Tibial nerve (tissue), 3 donors: ENCODE results near the gene EXOG.

ENCODE experiments used
- POLR2A ChIP-seq, 2 donors: fragments of 450-650 bp; IDR thresholded peaks; one replicate each; pipeline ENCODE4 v1.6.1; 2017; ENCODE audit warnings: antibody characterized with exemption in 2 of 2, mild to moderate bottlenecking in 2 of 2, moderate library complexity in 2 of 2
- TF ChIP-seq, protein P1 (sequence below), 5 experiments: fragments of 200-600 bp in 3 of 5; fragments of 450-650 bp in 2 of 5; sonication (generic) in 3 of 5; IDR thresholded peaks; one replicate each; pipeline ENCODE4 v1.5.1; 2016 to 2019; ENCODE audit warnings: antibody characterized with exemption in 5 of 5, mild to moderate bottlenecking in 3 of 5, moderate library complexity in 2 of 5

- TF ChIP-seq, protein P1, sequence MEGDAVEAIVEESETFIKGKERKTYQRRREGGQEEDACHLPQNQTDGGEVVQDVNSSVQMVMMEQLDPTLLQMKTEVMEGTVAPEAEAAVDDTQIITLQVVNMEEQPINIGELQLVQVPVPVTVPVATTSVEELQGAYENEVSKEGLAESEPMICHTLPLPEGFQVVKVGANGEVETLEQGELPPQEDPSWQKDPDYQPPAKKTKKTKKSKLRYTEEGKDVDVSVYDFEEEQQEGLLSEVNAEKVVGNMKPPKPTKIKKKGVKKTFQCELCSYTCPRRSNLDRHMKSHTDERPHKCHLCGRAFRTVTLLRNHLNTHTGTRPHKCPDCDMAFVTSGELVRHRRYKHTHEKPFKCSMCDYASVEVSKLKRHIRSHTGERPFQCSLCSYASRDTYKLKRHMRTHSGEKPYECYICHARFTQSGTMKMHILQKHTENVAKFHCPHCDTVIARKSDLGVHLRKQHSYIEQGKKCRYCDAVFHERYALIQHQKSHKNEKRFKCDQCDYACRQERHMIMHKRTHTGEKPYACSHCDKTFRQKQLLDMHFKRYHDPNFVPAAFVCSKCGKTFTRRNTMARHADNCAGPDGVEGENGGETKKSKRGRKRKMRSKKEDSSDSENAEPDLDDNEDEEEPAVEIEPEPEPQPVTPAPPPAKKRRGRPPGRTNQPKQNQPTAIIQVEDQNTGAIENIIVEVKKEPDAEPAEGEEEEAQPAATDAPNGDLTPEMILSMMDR (IDR thresholded peaks at IDR 0.05) = no peak
- no peak for TF ChIP-seq POLR2A (IDR thresholded peaks at IDR 0.05)
These were observed 49.8 kb downstream of the EXOG start for GRCh38 chr3:38545983-38546382.
